HEK293 (cell line): ENCODE results near the gene SH2D4B.

Source experiments
- CTCF ChIA-PET: fragments of 350-600 bp; formaldehyde crosslinking; extraction: SDS; loops from one replicate; lab custom pipeline; 2021; ENCODE audit warnings: antibody characterized with exemption; lab: Yijun Ruan, JAX
- POLR2A ChIA-PET: fragments of 300-600 bp; formaldehyde crosslinking; extraction: SDS; loops from one replicate; lab custom pipeline; 2020; ENCODE audit warnings: antibody characterized with exemption, inconsistent platforms; lab: Yijun Ruan, JAX
- H3K27ac ChIP-seq: fragments of 200-500 bp; sonication (Bioruptor generic); 2 replicates; pipeline ENCODE4 v1.5.1; 2014; ENCODE audit warnings: low read depth, low read length, control low read depth, inconsistent platforms; ENCODE audit errors: extremely low read depth
- H3K36me3 ChIP-seq, 2 experiments: fragments of 200-500 bp in 1 of 2; sonication (Bioruptor generic) in 1 of 2; 1 replicate in 1 of 2; 2 replicates in 1 of 2; pipeline ENCODE4 v1.5.1; 2014 to 2017; ENCODE audit warnings: inconsistent platforms in 2 of 2, low read length in 2 of 2; ENCODE audit not compliant: control insufficient read depth in 2 of 2, insufficient read depth in 1 of 2
- H3K4me1 ChIP-seq: fragments of 200-500 bp; sonication (Bioruptor generic); 2 replicates; pipeline ENCODE4 v1.5.1; 2014; ENCODE audit warnings: mild to moderate bottlenecking, low read length, inconsistent platforms; ENCODE audit not compliant: control insufficient read depth, insufficient read depth
- H3K4me3 ChIP-seq: 2 replicates; pipeline ENCODE4 v1.5.1; 2011; ENCODE audit warnings: low read depth, mild to moderate bottlenecking, control low read depth, low read length, moderate library complexity
- H3K9me3 ChIP-seq: fragments of 200-500 bp; sonication (Bioruptor generic); 2 replicates; pipeline ENCODE4 v1.5.1; 2014; ENCODE audit warnings: low read depth, low read length, inconsistent platforms; ENCODE audit not compliant: control insufficient read depth, insufficient read depth
- BCL11A ChIP-seq: fragments of 450-650 bp; formaldehyde crosslinking; IDR thresholded peaks from 2 replicates; pipeline ENCODE4 v1.5.1; 2016; ENCODE audit warnings: low read depth, missing biosample characterization, missing genetic modification characterization
- MEIS1 ChIP-seq: sonication (generic); formaldehyde crosslinking; IDR thresholded peaks from 2 replicates; pipeline ENCODE4 v1.8.1; 2022; ENCODE audit warnings: missing genetic modification reagents, mild to moderate bottlenecking, borderline replicate concordance
- PBX3 ChIP-seq: sonication (generic); formaldehyde crosslinking; IDR thresholded peaks from 2 replicates; pipeline ENCODE4 v1.8.1; 2022; ENCODE audit warnings: mild to moderate bottlenecking, moderate library complexity, missing genetic modification reagents
- RBAK ChIP-seq: fragments of 450-650 bp; formaldehyde crosslinking; IDR thresholded peaks from 2 replicates; pipeline ENCODE4 v1.5.1; 2016; ENCODE audit warnings: missing biosample characterization, missing genetic modification characterization
- SCRT2 ChIP-seq: fragments of 450-650 bp; formaldehyde crosslinking; IDR thresholded peaks from 2 replicates; pipeline ENCODE4 v1.5.1; 2016; ENCODE audit warnings: missing biosample characterization, missing genetic modification characterization
- SETDB1 ChIP-seq: IDR thresholded peaks from one replicate; pipeline ENCODE4 v1.6.1; 2017; ENCODE audit warnings: mild to moderate bottlenecking, low read length, moderate library complexity, mixed read lengths; ENCODE audit not compliant: insufficient read length
- SP3 ChIP-seq: fragments of 450-650 bp; formaldehyde crosslinking; IDR thresholded peaks from 2 replicates; pipeline ENCODE4 v1.5.1; 2016; ENCODE audit warnings: missing biosample characterization, missing genetic modification characterization
- ZBTB1 ChIP-seq: fragments of 450-650 bp; formaldehyde crosslinking; IDR thresholded peaks from 2 replicates; pipeline ENCODE4 v1.5.1; 2016; ENCODE audit warnings: missing biosample characterization, missing genetic modification characterization
- ZBTB26 ChIP-seq: fragments of 450-650 bp; formaldehyde crosslinking; optimal IDR thresholded peaks from 2 replicates; pipeline ENCODE3; 2016; ENCODE audit warnings: missing biosample characterization, mild to moderate bottlenecking, missing genetic modification characterization
- ZNF133 ChIP-seq: fragments of 450-650 bp; formaldehyde crosslinking; IDR thresholded peaks from 2 replicates; pipeline ENCODE4 v1.5.1; 2016; ENCODE audit warnings: missing biosample characterization, missing genetic modification characterization
- ZNF175 ChIP-seq: fragments of 450-650 bp; formaldehyde crosslinking; IDR thresholded peaks from 2 replicates; pipeline ENCODE4 v1.5.1; 2016; ENCODE audit warnings: missing biosample characterization, missing genetic modification characterization
- ZNF184 ChIP-seq: fragments of 450-650 bp; IDR thresholded peaks from 2 replicates; pipeline ENCODE4 v1.5.1; 2018; ENCODE audit warnings: missing biosample characterization, mild to moderate bottlenecking, missing genetic modification characterization
- ZNF239 ChIP-seq: fragments of 450-650 bp; formaldehyde crosslinking; IDR thresholded peaks from 2 replicates; pipeline ENCODE4 v1.5.1; 2016; ENCODE audit warnings: missing biosample characterization, missing genetic modification characterization
- ZNF302 ChIP-seq: fragments of 450-650 bp; formaldehyde crosslinking; IDR thresholded peaks from 2 replicates; pipeline ENCODE4 v1.5.1; 2016; ENCODE audit warnings: missing biosample characterization, missing genetic modification characterization, low read depth
- ZNF37A ChIP-seq: fragments of 450-650 bp; IDR thresholded peaks from 2 replicates; pipeline ENCODE4 v1.5.1; 2018; ENCODE audit warnings: missing biosample characterization, missing genetic modification characterization
- ZNF501 ChIP-seq: fragments of 450-650 bp; formaldehyde crosslinking; IDR thresholded peaks from 2 replicates; pipeline ENCODE4 v1.5.1; 2016; ENCODE audit warnings: missing biosample characterization, missing genetic modification characterization
- ZNF629 ChIP-seq: fragments of 450-650 bp; formaldehyde crosslinking; IDR thresholded peaks from 2 replicates; pipeline ENCODE4 v1.5.1; 2017; ENCODE audit warnings: missing biosample characterization, missing genetic modification characterization
- ZNF654 ChIP-seq: fragments of 450-650 bp; formaldehyde crosslinking; IDR thresholded peaks from 2 replicates; pipeline ENCODE4 v1.5.1; 2016; ENCODE audit warnings: low read depth, missing biosample characterization, missing genetic modification characterization
- ZNF701 ChIP-seq: fragments of 450-650 bp; formaldehyde crosslinking; IDR thresholded peaks from 2 replicates; pipeline ENCODE4 v1.5.1; 2016; ENCODE audit warnings: missing biosample characterization, missing genetic modification characterization
- ZNF837 ChIP-seq: fragments of 450-650 bp; formaldehyde crosslinking; IDR thresholded peaks from 2 replicates; pipeline ENCODE4 v1.5.1; 2016; ENCODE audit warnings: missing biosample characterization, missing genetic modification characterization
- ZSCAN5A ChIP-seq: fragments of 450-650 bp; formaldehyde crosslinking; IDR thresholded peaks from 2 replicates; pipeline ENCODE4 v1.5.1; 2016; ENCODE audit warnings: missing biosample characterization, missing genetic modification characterization
- TF ChIP-seq, protein P1 (sequence below): fragments of 450-650 bp; formaldehyde crosslinking; IDR thresholded peaks from 2 replicates; pipeline ENCODE4 v1.5.1; 2016; ENCODE audit warnings: missing biosample characterization, missing genetic modification characterization

Gene SH2D4B

GRCh38 chr10:80647173-80647833, 109.6 kb downstream of the SH2D4B start:
- TF ChIP-seq, protein P1, sequence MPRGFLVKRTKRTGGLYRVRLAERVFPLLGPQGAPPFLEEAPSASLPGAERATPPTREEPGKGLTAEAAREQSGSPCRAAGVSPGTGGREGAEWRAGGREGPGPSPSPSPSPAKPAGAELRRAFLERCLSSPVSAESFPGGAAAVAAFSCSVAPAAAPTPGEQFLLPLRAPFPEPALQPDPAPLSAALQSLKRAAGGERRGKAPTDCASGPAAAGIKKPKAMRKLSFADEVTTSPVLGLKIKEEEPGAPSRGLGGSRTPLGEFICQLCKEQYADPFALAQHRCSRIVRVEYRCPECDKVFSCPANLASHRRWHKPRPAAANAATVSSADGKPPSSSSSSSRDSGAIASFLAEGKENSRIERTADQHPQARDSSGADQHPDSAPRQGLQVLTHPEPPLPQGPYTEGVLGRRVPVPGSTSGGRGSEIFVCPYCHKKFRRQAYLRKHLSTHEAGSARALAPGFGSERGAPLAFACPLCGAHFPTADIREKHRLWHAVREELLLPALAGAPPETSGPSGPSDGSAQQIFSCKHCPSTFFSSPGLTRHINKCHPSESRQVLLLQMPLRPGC (tag by site-specific recombination), result no peak
- TF ChIP-seq ZBTB1 (tag by site-specific recombination) (no peak), MEIS1 (CRISPR knock-in tag) (no peak), BCL11A (no peak), ZNF302 (no peak), ZNF133 (tag by site-specific recombination) (no peak), ZSCAN5A (no peak), RBAK (no peak), ZBTB26 (tag by site-specific recombination) (no peak), ZNF629 (tag by site-specific recombination) (no peak)
- CTCF ChIA-PET, result interaction anchor here (4.5 kb wide), 1 partner anchor 15 kb away, joined by 37 read pairs; no protein-coding TSS in a partner anchor
- no peaks in the 10 kb centered on the region for H3K9me3 ChIP-seq
- no peaks in the 10 kb centered on the region for H3K4me1 ChIP-seq
- POLR2A ChIA-PET, result no interaction called here
- no peaks in the 10 kb centered on the region for H3K36me3 ChIP-seq
- H3K27ac ChIP-seq, result no peak overlapping the region
- no peak overlapping the region for H3K4me3 ChIP-seq

DNA sequence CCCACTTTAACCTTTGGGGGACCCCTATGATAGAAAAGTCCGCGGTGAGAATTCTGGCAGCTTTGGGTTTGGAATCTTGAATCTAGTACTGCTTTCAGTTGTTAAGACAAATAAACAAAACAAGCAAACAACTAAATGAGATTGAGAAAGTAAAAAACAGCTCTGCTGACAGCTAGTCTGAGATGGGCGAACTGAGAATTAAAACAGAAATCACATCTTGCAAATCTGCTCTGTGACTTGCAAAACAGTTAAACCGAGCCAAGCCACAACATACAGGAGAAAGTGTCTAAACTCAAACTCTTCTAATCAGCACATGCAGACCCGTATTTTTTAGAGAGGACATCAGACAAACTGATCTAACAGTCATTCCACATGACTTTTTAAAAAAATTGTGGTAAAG, 110.4 kb downstream of the SH2D4B start:
- no peaks in the 10 kb centered on the region for H3K9me3 ChIP-seq
- no peaks in the 10 kb centered on the region for H3K36me3 ChIP-seq
- H3K4me3 ChIP-seq, result no peak overlapping the region
- H3K27ac ChIP-seq, result no peak overlapping the region
- CTCF ChIA-PET, result no interaction called here
- TF ChIP-seq ZNF837 (tag by site-specific recombination) (no peak), ZNF239 (tag by site-specific recombination) (no peak), ZNF654 (tag by site-specific recombination) (no peak), ZNF175 (no peak), SETDB1 (no peak), PBX3 (CRISPR knock-in tag) (no peak), ZNF501 (tag by site-specific recombination) (no peak), SP3 (tag by site-specific recombination) (no peak), ZNF37A (no peak), SCRT2 (tag by site-specific recombination) (no peak), ZNF701 (tag by site-specific recombination) (no peak), ZNF184 (tag by site-specific recombination) (no peak)
- no peaks in the 10 kb centered on the region for H3K4me1 ChIP-seq
- POLR2A ChIA-PET, result no interaction called here
